H1 (cell line): ENCODE measurements around the gene ATG16L1.

Experiments
- CTCF ChIP-seq, 3 experiments: IDR thresholded peaks; 1 replicate in 2 of 3; 2 replicates in 1 of 3; pipeline versions ENCODE4 v1.5.1 to v1.6.1; 2011; ENCODE audit warnings: low read length in 3 of 3, mild to moderate bottlenecking in 3 of 3, inconsistent platforms in 2 of 3, low read depth in 1 of 3, moderate library complexity in 1 of 3; ENCODE audit not compliant: insufficient read depth in 1 of 3; ENCODE audit errors: control extremely low read depth in 1 of 3
- POLR2AphosphoS5 ChIP-seq: IDR thresholded peaks from 2 replicates; pipeline ENCODE4 v1.6.1; 2011; ENCODE audit warnings: low read depth, low read length
- TAF1 ChIP-seq: IDR thresholded peaks from 2 replicates; pipeline ENCODE4 v1.6.1; 2011; ENCODE audit warnings: mild to moderate bottlenecking, low read depth, low read length
- YY1 ChIP-seq: IDR thresholded peaks from 2 replicates; pipeline ENCODE4 v1.6.1; 2011; ENCODE audit warnings: low read depth, mild to moderate bottlenecking, low read length

GRCh38 chr2:233270366-233270765 is 18.9 kb downstream of the ATG16L1 start:
- TF ChIP-seq CTCF (IDR thresholded peaks at IDR 0.05; ENCODE audit: control extremely low read depth in 1 of 3, insufficient read depth in 1 of 3, low read depth in 1 of 3, low read length in 3 of 3) (no peak), YY1 (no peak), POLR2AphosphoS5 (no peak), TAF1 (no peak)
